ENCODE measurements around the gene CENPM. TPM values are rescaled to one million over a fixed set of nuclear protein-coding genes. Genes with fewer than 3 reads are reported as not detected.

The CENPM gene
- total and polyA plus RNA-seq, 2 experiments from 2014 or later, result 50.0 to 61.6 TPM

- Mint-ChIP-seq H3K4me3 (peak overlapping the region; percentile 70), H3K27ac (no peak overlapping the region), H3K4me1 (peaks cover 10% of the 10 kb centered on the region; the same call in 2 of the 3 replicates), H3K27me3 (ENCODE audit: insufficient read depth, low read depth, poor library complexity) (peaks cover 71% of the 10 kb centered on the region), H3K9me3 (no peaks in the 10 kb centered on the region), H3K36me3 (ENCODE audit: low read depth) (no peaks in the 10 kb centered on the region; the same call in 2 of the 3 replicates)
- DNase-seq (ENCODE audit: low spot score), result no peak
- Histone ChIP-seq H2AFZ (no peak overlapping the region), H3K27ac (ENCODE audit: low read depth) (no peak overlapping the region), H3K79me2 (replicated peaks; ENCODE audit: insufficient read depth) (no peaks in the 10 kb centered on the region), H3K4me1 (ENCODE audit: insufficient read depth) (peaks cover 28% of the 10 kb centered on the region; the same call in 1 of the 2 replicates), H3K4me3 (no peak overlapping the region), H4K20me1 (replicated peaks; ENCODE audit: insufficient read depth) (peaks cover 3% of the 10 kb centered on the region), H3K9me2 (ENCODE audit: insufficient read depth) (no peaks in the 10 kb centered on the region), H3F3A (replicated peaks; ENCODE audit: low read depth) (0 out of 2 replicates have a peak, but pooled peaks cover 4% of the 10 kb centered on the region), H3K36me3 (ENCODE audit: insufficient read depth) (no peaks in the 10 kb centered on the region), H3K4me2 (no peak overlapping the region), H3K27me3 (ENCODE audit: insufficient read depth) (peaks cover 92% of the 10 kb centered on the region)
- TF ChIP-seq EZH2 (IDR thresholded peaks at IDR 0.05; ENCODE audit: low read depth, unreplicated experiment), result peak; percentile 35
- TF ChIP-seq CREB1 (CRISPR knock-in tag; IDR thresholded peaks at IDR 0.05; ENCODE audit: low read depth), result no peak
- ATAC-seq, result no peak
These were observed 28.8 kb downstream of the CENPM start for GRCh38 chr22:41917903-41918791.

GRCh38 chr22:41917375-41917902, 29.5 kb downstream of the CENPM start:
- H3K27ac Mint-ChIP-seq, result no peak overlapping the region
- no peak overlapping the region for H3K4me2 ChIP-seq
- no peak overlapping the region for H2AFZ ChIP-seq
- peaks cover 74% of the 10 kb centered on the region for H3K27me3 Mint-ChIP-seq (ENCODE audit: insufficient read depth, low read depth, poor library complexity)
- H4K20me1 ChIP-seq (replicated peaks; ENCODE audit: insufficient read depth), result peaks cover 3% of the 10 kb centered on the region
- no peak overlapping the region for H3K27ac ChIP-seq (ENCODE audit: low read depth)
- H3K4me1 ChIP-seq (ENCODE audit: insufficient read depth), result peaks cover 28% of the 10 kb centered on the region; the same call in 1 of the 2 replicates
- H3K9me3 Mint-ChIP-seq, result no peaks in the 10 kb centered on the region
- H3K79me2 ChIP-seq (replicated peaks; ENCODE audit: insufficient read depth), result no peaks in the 10 kb centered on the region
- 0 out of 2 replicates have a peak, but pooled peaks cover 4% of the 10 kb centered on the region for H3F3A ChIP-seq (replicated peaks; ENCODE audit: low read depth)
- no peaks in the 10 kb centered on the region for H3K9me2 ChIP-seq (ENCODE audit: insufficient read depth)
- no peak overlapping the region for H3K4me3 Mint-ChIP-seq
- H3K36me3 Mint-ChIP-seq (ENCODE audit: low read depth), result no peaks in the 10 kb centered on the region; the same call in 2 of the 3 replicates
- no peak for DNase-seq (ENCODE audit: low spot score)
- peaks cover 95% of the 10 kb centered on the region for H3K27me3 ChIP-seq (ENCODE audit: insufficient read depth)
- no peaks in the 10 kb centered on the region for H3K36me3 ChIP-seq (ENCODE audit: insufficient read depth)
- no peak overlapping the region for H3K4me3 ChIP-seq
- peaks cover 10% of the 10 kb centered on the region; the same call in 2 of the 3 replicates for H3K4me1 Mint-ChIP-seq
- no peak for ATAC-seq
- TF ChIP-seq CTCF (conservative IDR thresholded peaks at IDR 0.05; ENCODE audit: low read depth in 2 of 2) (no peak), ZNF462 (CRISPR knock-in tag; IDR thresholded peaks at IDR 0.05) (no peak), EZH2phosphoT487 (IDR thresholded peaks at IDR 0.05; ENCODE audit: unreplicated experiment) (no peak), ZNF114 (CRISPR knock-in tag; IDR thresholded peaks at IDR 0.05) (no peak), NANOG (IDR thresholded peaks at IDR 0.05; ENCODE audit: borderline replicate concordance) (no peak), ETS1 (IDR thresholded peaks at IDR 0.05) (no peak), JUNB (IDR thresholded peaks at IDR 0.05; ENCODE audit: unreplicated experiment) (no peak), CREB1 (CRISPR knock-in tag; IDR thresholded peaks at IDR 0.05; ENCODE audit: low read depth) (no peak), ZNF331 (CRISPR knock-in tag; IDR thresholded peaks at IDR 0.05; ENCODE audit: low read depth) (no peak), EZH2 (IDR thresholded peaks at IDR 0.05; ENCODE audit: low read depth, unreplicated experiment) (no peak), STAT1 (IDR thresholded peaks at IDR 0.05; ENCODE audit: unreplicated experiment) (no peak)

Data from GM23338 (cell line).